MM.1S (cell line): ENCODE data around the gene ABCA13.

Experiments used
- DNase-seq: peaks from one replicate; pipeline ENCODE4 v3.0.0-alpha.2; 2015
- H2AFZ ChIP-seq: fragments of 300-600 bp; sonication (generic); 2 replicates; pipeline ENCODE4 v1.6.0; 2016; ENCODE audit warnings: antibody characterized with exemption, low read length
- H3F3A ChIP-seq: fragments of 300-600 bp; sonication (generic); 2 replicates; pipeline ENCODE4 v1.6.1; 2016; ENCODE audit warnings: mild to moderate bottlenecking, antibody characterized with exemption, low read length, moderate library complexity, mixed read lengths; ENCODE audit not compliant: insufficient read depth
- H3K27ac ChIP-seq: fragments of 300-600 bp; sonication (generic); 2 replicates; pipeline ENCODE4 v1.5.1; 2016; ENCODE audit warnings: mild to moderate bottlenecking, low read length
- H3K27me3 ChIP-seq: fragments of 300-600 bp; sonication (generic); replicated peaks from 2 replicates; pipeline ENCODE4 v1.6.0; 2016; ENCODE audit warnings: low read length; ENCODE audit not compliant: insufficient read depth
- H3K36me3 ChIP-seq: fragments of 300-600 bp; sonication (generic); replicated peaks from 2 replicates; pipeline ENCODE4 v1.6.1; 2016; ENCODE audit warnings: mild to moderate bottlenecking, low read length, mixed read lengths; ENCODE audit not compliant: insufficient read depth
- H3K4me1 ChIP-seq: fragments of 300-600 bp; sonication (generic); 2 replicates; pipeline ENCODE4 v1.6.1; 2016; ENCODE audit warnings: low read length, mixed read lengths
- H3K4me2 ChIP-seq: fragments of 300-600 bp; sonication (generic); 2 replicates; pipeline ENCODE4 v1.6.0; 2016; ENCODE audit warnings: low read depth, low read length
- H3K4me3 ChIP-seq: fragments of 300-600 bp; sonication (generic); 2 replicates; pipeline ENCODE4 v1.5.1; 2016; ENCODE audit warnings: low read length, mixed read lengths
- H3K79me2 ChIP-seq: fragments of 300-600 bp; sonication (generic); 2 replicates; pipeline ENCODE4 v1.6.1; 2016; ENCODE audit warnings: mixed run types, low read length, mixed read lengths
- H3K9ac ChIP-seq: fragments of 300-600 bp; sonication (generic); 2 replicates; pipeline ENCODE4 v1.6.1; 2016; ENCODE audit warnings: low read length, mixed read lengths
- H3K9me2 ChIP-seq: fragments of 300-600 bp; sonication (generic); replicated peaks from 2 replicates; pipeline ENCODE4 v1.6.1; 2016; ENCODE audit warnings: mild to moderate bottlenecking, low read length, mixed read lengths; ENCODE audit not compliant: insufficient read depth
- H3K9me3 ChIP-seq: fragments of 300-600 bp; sonication (generic); replicated peaks from 2 replicates; pipeline ENCODE4 v1.6.1; 2016; ENCODE audit warnings: mild to moderate bottlenecking, low read length, mixed read lengths; ENCODE audit not compliant: insufficient read depth
- H4K20me1 ChIP-seq: fragments of 300-600 bp; sonication (generic); 2 replicates; pipeline ENCODE4 v1.6.1; 2016; ENCODE audit warnings: mild to moderate bottlenecking, low read length, moderate library complexity, mixed read lengths; ENCODE audit not compliant: insufficient read depth
- CTCF ChIP-seq: fragments of 300-600 bp; sonication (generic); IDR thresholded peaks from 2 replicates; pipeline ENCODE4 v1.5.1; 2016; ENCODE audit warnings: antibody characterized with exemption, low read length, mixed read lengths
- EZH2 ChIP-seq: fragments of 300-600 bp; sonication (generic); optimal IDR thresholded peaks from 2 replicates; pipeline ENCODE3; 2017; ENCODE audit warnings: low read depth, mild to moderate bottlenecking, antibody characterized with exemption, low read length, mixed read lengths
- EZH2phosphoT487 ChIP-seq: fragments of 300-600 bp; sonication (generic); IDR thresholded peaks from 2 replicates; pipeline ENCODE4 v1.6.1; 2018; ENCODE audit warnings: antibody characterized with exemption, low read length

ABCA13 gene

DNA sequence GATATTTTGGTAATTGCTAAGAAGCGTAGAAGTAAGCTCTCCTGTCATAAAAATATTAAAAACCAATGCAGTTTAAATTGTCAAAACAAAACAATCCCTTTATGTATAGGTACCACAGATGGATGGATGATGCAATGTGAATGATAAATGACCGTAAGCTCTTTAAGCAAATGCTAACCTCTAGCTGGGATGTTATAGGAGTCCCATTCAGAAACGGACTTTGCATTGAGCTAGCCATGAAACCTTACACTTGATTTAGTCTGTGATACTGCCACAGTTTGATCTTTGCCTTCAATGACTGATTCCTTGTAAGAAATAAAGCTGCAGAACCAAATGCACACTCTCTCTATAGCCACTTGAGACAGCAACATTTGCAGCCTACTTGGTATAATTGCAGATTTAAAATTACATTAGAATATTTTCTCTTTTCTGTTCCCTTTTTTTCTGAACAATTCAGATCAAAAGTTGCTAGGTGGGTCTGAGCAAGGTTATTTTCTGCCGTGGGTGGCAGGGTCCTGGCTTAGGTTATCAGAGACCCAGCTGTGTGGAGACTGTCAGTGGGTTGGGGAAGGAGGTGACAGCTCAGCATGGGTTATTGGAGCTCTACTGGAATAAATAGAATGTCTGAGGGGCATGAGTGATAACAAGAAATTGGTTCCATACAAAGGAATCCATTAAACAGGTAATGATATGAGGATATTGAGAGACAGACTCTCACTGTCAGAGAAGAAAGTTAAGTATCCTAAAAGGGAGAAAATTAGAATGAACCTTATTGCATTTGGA is 494.3 kb downstream of the ABCA13 start:
- Histone ChIP-seq H3K36me3 (no peaks in the 10 kb centered on the region), H4K20me1 (no peaks in the 10 kb centered on the region), H3K4me1 (no peaks in the 10 kb centered on the region), H3F3A (no peaks in the 10 kb centered on the region), H3K4me3 (no peak overlapping the region), H3K79me2 (no peaks in the 10 kb centered on the region), H3K27ac (no peak overlapping the region), H2AFZ (no peak overlapping the region), H3K4me2 (no peak overlapping the region), H3K9ac (no peak overlapping the region), H3K27me3 (no peaks in the 10 kb centered on the region), H3K9me3 (no peaks in the 10 kb centered on the region), H3K9me2 (no peaks in the 10 kb centered on the region)
- TF ChIP-seq EZH2 (no peak), EZH2phosphoT487 (no peak), CTCF (no peak)
- DNase-seq: no peak

DNA sequence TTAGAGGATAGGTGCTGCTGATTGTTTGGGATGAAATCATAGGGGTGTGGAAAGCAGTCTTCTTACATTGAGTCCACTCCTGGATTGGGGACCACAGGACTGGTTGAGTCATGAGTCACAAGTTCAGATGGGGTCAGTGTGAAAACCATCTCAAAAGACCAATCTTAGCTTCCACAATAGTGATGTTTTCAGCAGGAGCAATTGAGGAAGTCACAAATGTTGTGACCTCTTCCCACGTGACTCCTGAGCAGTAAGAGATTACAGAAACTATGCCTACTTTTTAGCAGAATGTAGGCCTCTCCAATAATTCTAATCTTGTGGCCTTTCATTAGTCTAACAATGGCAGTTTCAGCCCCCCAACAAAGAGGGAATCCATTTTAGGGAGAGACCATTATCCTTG is 496.1 kb downstream of the ABCA13 start:
- H3K79me2 ChIP-seq: no peaks in the 10 kb centered on the region

GRCh38 chr7:48671656-48672055 is 500.4 kb downstream of the ABCA13 start:
- Histone ChIP-seq H3F3A (no peaks in the 10 kb centered on the region), H3K79me2 (no peaks in the 10 kb centered on the region), H3K9me3 (no peaks in the 10 kb centered on the region), H2AFZ (no peak overlapping the region), H3K9me2 (no peaks in the 10 kb centered on the region), H3K36me3 (no peaks in the 10 kb centered on the region), H3K27me3 (no peaks in the 10 kb centered on the region), H3K9ac (no peak overlapping the region), H3K4me2 (no peak overlapping the region), H4K20me1 (no peaks in the 10 kb centered on the region), H3K27ac (no peak overlapping the region), H3K4me3 (no peak overlapping the region), H3K4me1 (no peaks in the 10 kb centered on the region)
- DNase-seq: no peak
- TF ChIP-seq EZH2phosphoT487 (no peak), CTCF (no peak), EZH2 (no peak)

More for the DNA sequence above, 496.1 kb downstream of the ABCA13 start:
- Histone ChIP-seq H3K36me3 (no peaks in the 10 kb centered on the region), H3K9ac (no peak overlapping the region), H3K27me3 (no peaks in the 10 kb centered on the region), H3K4me3 (no peak overlapping the region), H3K27ac (no peak overlapping the region), H2AFZ (no peak overlapping the region), H3K9me2 (no peaks in the 10 kb centered on the region), H3F3A (no peaks in the 10 kb centered on the region), H3K4me2 (no peak overlapping the region), H3K9me3 (no peaks in the 10 kb centered on the region), H4K20me1 (no peaks in the 10 kb centered on the region), H3K4me1 (no peaks in the 10 kb centered on the region)
- TF ChIP-seq EZH2phosphoT487 (no peak), CTCF (no peak), EZH2 (no peak)
- DNase-seq: no peak
